K562 (cell line): ENCODE results near the gene EFNA2. TPM values are rescaled to one million over a fixed set of nuclear protein-coding genes. Genes with fewer than 3 reads are reported as not detected.

ENCODE experiments used
- ELK1 ChIP-seq: sonication (generic); formaldehyde crosslinking; IDR thresholded peaks from 2 replicates; pipeline ENCODE4 v1.8.1; 2022; ENCODE audit warnings: missing genetic modification reagents
- HLTF ChIP-seq: fragments of 450-650 bp; IDR thresholded peaks from 2 replicates; pipeline ENCODE4 v1.6.1; 2016
- JUND ChIP-seq, 2 experiments: IDR thresholded peaks; 2 replicates in 1 of 2; 3 replicates in 1 of 2; pipeline ENCODE4 v1.6.1; 2011; ENCODE audit warnings: borderline replicate concordance in 2 of 2, low read depth in 2 of 2, low read length in 2 of 2, improper control_type of control experiment in 1 of 2, missing biosample characterization in 1 of 2, missing genetic modification characterization in 1 of 2, missing genetic modification reagents in 1 of 2
- PCBP2 ChIP-seq: fragments of 200-400 bp; formaldehyde crosslinking; IDR thresholded peaks from 2 replicates; pipeline ENCODE4 v1.6.1; 2018; ENCODE audit warnings: low read length, low read depth, mild to moderate bottlenecking, moderate library complexity; ENCODE audit not compliant: poor library complexity, severe bottlenecking
- TARDBP ChIP-seq: fragments of 450-650 bp; IDR thresholded peaks from 2 replicates; pipeline ENCODE4 v1.6.1; 2016
- ZNF354B ChIP-seq: fragments of 250-450 bp; sonication (Bioruptor Pico); IDR thresholded peaks from 2 replicates; pipeline ENCODE4 v1.4.0; 2020
- ZNF445 ChIP-seq: fragments of 250-450 bp; sonication (Bioruptor Pico); IDR thresholded peaks from 2 replicates; pipeline ENCODE4 v1.4.0; 2020; ENCODE audit warnings: low read depth, mild to moderate bottlenecking, moderate library complexity
- ZNF518B ChIP-seq: fragments of 250-450 bp; sonication (Bioruptor Pico); IDR thresholded peaks from 2 replicates; pipeline ENCODE4 v1.5.0; 2021; ENCODE audit warnings: mild to moderate bottlenecking, moderate library complexity
- ZNF655 ChIP-seq: fragments of 250-450 bp; sonication (Bioruptor Pico); IDR thresholded peaks from 2 replicates; pipeline ENCODE4 v1.5.0; 2021
- ZNF717 ChIP-seq: fragments of 250-450 bp; sonication (Bioruptor Pico); IDR thresholded peaks from 2 replicates; pipeline ENCODE4 v1.5.0; 2021
- polyA plus RNA-seq, 8 experiments: library from polyadenylated mRNA; depleted of rRNA in 4 of 8; stranded (reverse) in 5 of 8; unstranded in 3 of 8; fragments of >200 nt; fragmentation: Nextera tagmentation in 2 of 8; fragmentation: Illumina TruSeq in 1 of 8; extraction: Ambion mirVana in 2 of 8; extraction: Trizol in 1 of 8; gene quantifications; 2 replicates each; pipeline versions ENCODE4 v1.2.1 to v1.2.3, GENCODE V29; 2011 to 2014; ENCODE audit warnings: inconsistent platforms in 1 of 8, missing spikeins in 1 of 8
- total RNA-seq, 7 experiments: library from RNA; depleted of rRNA in 6 of 7; stranded (reverse); fragments of >200 nt in 6 of 7; fragmentation: Illumina TruSeq in 2 of 7; extraction: Trizol in 2 of 7; gene quantifications; 2 replicates each; pipeline versions ENCODE4 v1.2.1 to v1.2.3, GENCODE V29; 2011 to 2021; ENCODE audit warnings: low replicate concordance in 1 of 7
- TF ChIP-seq, protein P1 (sequence below): sonication (generic); formaldehyde crosslinking; IDR thresholded peaks from 2 replicates; pipeline ENCODE4 v1.9.0; 2022; ENCODE audit warnings: mild to moderate bottlenecking, missing genetic modification reagents
- TF ChIP-seq, protein P2 (sequence below): fragments of 450-650 bp; formaldehyde crosslinking; IDR thresholded peaks from 2 replicates; pipeline ENCODE4 v1.4.0; 2020; ENCODE audit warnings: mild to moderate bottlenecking, moderate library complexity
- TF ChIP-seq, protein P3 (sequence below): IDR thresholded peaks from 2 replicates; pipeline ENCODE4 v1.6.1; 2016; ENCODE audit warnings: missing genetic modification characterization, missing compliant biosample characterization
- TF ChIP-seq, protein P4 (sequence below): fragments of 450-650 bp; IDR thresholded peaks from 2 replicates; pipeline ENCODE4 v1.7.0; 2016; ENCODE audit warnings: borderline replicate concordance

EFNA2 gene
- total and polyA plus RNA-seq, 9 of the 15 experiments (the other 6 are each of a cell fraction or from before 2014, with no cell fraction given): 0.11 to 0.44 (median 0.15) TPM; not detected in 6

- TF ChIP-seq PCBP2 (no peak), ELK1 (CRISPR knock-in tag) (no peak), ZNF354B (CRISPR knock-in tag) (no peak), ZNF518B (no peak), ZNF445 (CRISPR knock-in tag) (no peak), JUND (IDR thresholded peaks at IDR 0.05; ENCODE audit: borderline replicate concordance, low read depth, low read length) (peak; percentile 79), JUND (tag; IDR thresholded peaks at IDR 0.05; ENCODE audit: borderline replicate concordance, low read depth, low read length) (peak; percentile 63; the same call in 1 of the 3 replicates), ZNF717 (no peak), TARDBP (peak; percentile 93; the same call in 1 of the 2 replicates), ZNF655 (no peak), HLTF (no peak)
- TF ChIP-seq, protein P1, sequence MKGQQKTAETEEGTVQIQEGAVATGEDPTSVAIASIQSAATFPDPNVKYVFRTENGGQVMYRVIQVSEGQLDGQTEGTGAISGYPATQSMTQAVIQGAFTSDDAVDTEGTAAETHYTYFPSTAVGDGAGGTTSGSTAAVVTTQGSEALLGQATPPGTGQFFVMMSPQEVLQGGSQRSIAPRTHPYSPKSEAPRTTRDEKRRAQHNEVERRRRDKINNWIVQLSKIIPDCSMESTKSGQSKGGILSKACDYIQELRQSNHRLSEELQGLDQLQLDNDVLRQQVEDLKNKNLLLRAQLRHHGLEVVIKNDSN (CRISPR knock-in tag): no peak
- TF ChIP-seq, protein P2, sequence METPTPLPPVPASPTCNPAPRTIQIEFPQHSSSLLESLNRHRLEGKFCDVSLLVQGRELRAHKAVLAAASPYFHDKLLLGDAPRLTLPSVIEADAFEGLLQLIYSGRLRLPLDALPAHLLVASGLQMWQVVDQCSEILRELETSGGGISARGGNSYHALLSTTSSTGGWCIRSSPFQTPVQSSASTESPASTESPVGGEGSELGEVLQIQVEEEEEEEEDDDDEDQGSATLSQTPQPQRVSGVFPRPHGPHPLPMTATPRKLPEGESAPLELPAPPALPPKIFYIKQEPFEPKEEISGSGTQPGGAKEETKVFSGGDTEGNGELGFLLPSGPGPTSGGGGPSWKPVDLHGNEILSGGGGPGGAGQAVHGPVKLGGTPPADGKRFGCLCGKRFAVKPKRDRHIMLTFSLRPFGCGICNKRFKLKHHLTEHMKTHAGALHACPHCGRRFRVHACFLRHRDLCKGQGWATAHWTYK (CRISPR knock-in tag): 0 out of 2 replicates have a peak, but pooled peaks have one; percentile 43
- TF ChIP-seq, protein P3, sequence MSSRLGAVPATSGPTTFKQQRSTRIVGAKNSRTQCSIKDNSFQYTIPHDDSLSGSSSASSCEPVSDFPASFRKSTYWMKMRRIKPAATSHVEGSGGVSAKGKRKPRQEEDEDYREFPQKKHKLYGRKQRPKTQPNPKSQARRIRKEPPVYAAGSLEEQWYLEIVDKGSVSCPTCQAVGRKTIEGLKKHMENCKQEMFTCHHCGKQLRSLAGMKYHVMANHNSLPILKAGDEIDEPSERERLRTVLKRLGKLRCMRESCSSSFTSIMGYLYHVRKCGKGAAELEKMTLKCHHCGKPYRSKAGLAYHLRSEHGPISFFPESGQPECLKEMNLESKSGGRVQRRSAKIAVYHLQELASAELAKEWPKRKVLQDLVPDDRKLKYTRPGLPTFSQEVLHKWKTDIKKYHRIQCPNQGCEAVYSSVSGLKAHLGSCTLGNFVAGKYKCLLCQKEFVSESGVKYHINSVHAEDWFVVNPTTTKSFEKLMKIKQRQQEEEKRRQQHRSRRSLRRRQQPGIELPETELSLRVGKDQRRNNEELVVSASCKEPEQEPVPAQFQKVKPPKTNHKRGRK (tag): no peak
- TF ChIP-seq, protein P4, sequence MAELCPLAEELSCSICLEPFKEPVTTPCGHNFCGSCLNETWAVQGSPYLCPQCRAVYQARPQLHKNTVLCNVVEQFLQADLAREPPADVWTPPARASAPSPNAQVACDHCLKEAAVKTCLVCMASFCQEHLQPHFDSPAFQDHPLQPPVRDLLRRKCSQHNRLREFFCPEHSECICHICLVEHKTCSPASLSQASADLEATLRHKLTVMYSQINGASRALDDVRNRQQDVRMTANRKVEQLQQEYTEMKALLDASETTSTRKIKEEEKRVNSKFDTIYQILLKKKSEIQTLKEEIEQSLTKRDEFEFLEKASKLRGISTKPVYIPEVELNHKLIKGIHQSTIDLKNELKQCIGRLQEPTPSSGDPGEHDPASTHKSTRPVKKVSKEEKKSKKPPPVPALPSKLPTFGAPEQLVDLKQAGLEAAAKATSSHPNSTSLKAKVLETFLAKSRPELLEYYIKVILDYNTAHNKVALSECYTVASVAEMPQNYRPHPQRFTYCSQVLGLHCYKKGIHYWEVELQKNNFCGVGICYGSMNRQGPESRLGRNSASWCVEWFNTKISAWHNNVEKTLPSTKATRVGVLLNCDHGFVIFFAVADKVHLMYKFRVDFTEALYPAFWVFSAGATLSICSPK: no peak
Measured at GRCh38 chr19:1248786-1249297, 36.8 kb upstream of the EFNA2 start (continued).
